Superior temporal gyrus (tissue), 1 donor: ENCODE measurements around the gene SOCS3.
A peak's percentile ranks its signal among the peaks of the same experiment; 100 is the strongest.

Experiments
- DNase-seq: peaks from one replicate; pipeline ENCODE4 v3.0.0-alpha.2; 2016; ENCODE audit errors: extremely low spot score

The SOCS3 gene

GRCh38 chr17:78390241-78391050 is 30.6 kb upstream of the SOCS3 start:
- DNase-seq: no peak

GRCh38 chr17:78387977-78388941 is 28.4 kb upstream of the SOCS3 start:
- DNase-seq: peak; percentile 35

GRCh38 chr17:78384479-78385175 is 24.8 kb upstream of the SOCS3 start:
- no peak for DNase-seq

GRCh38 chr17:78383725-78384471 is 24.0 kb upstream of the SOCS3 start:
- DNase-seq: no peak

GRCh38 chr17:78381601-78382232 is 21.8 kb upstream of the SOCS3 start:
- no peak for DNase-seq

- DNase-seq: no peak
Observed at GRCh38 chr17:78380370-78380769, 20.5 kb upstream of the SOCS3 start.

GRCh38 chr17:78379131-78379491 is 19.2 kb upstream of the SOCS3 start:
- DNase-seq: no peak

GRCh38 chr17:78378225-78379130 is 18.6 kb upstream of the SOCS3 start, which contains the start of gene PGS1:
Gene PGS1, plus strand, starts transcription at chr17:78378649. Its CDS starts 17 bp downstream, at chr17:78378666.
- DNase-seq: peak; percentile 85

GRCh38 chr17:78377858-78378224 is 18.0 kb upstream of the SOCS3 start:
- no peak for DNase-seq

GRCh38 chr17:78376161-78376560 is 16.3 kb upstream of the SOCS3 start:
- no peak for DNase-seq

GRCh38 chr17:78375401-78376151 is 15.7 kb upstream of the SOCS3 start:
- no peak for DNase-seq

- no peak for DNase-seq
Observed at GRCh38 chr17:78374631-78375274, 14.9 kb upstream of the SOCS3 start.

GRCh38 chr17:78374189-78374588 is 14.3 kb upstream of the SOCS3 start:
- no peak for DNase-seq

GRCh38 chr17:78372841-78373240 is 13.0 kb upstream of the SOCS3 start:
- no peak for DNase-seq

GRCh38 chr17:78371056-78371455 is 11.2 kb upstream of the SOCS3 start:
- DNase-seq: no peak

- no peak for DNase-seq
Observed at GRCh38 chr17:78369791-78370381, 10.0 kb upstream of the SOCS3 start.

- no peak for DNase-seq
Observed at GRCh38 chr17:78368854-78369495, 9.1 kb upstream of the SOCS3 start.

GRCh38 chr17:78368348-78368747 is 8.5 kb upstream of the SOCS3 start:
- DNase-seq: no peak
